Measurements from ENCODE around the gene NEUROD4. TPM values are rescaled to one million over a fixed set of nuclear protein-coding genes. Genes with fewer than 3 reads are reported as not detected.

NEUROD4 gene
- total RNA-seq, 4 donors from 2014 or later = not detected

DNA sequence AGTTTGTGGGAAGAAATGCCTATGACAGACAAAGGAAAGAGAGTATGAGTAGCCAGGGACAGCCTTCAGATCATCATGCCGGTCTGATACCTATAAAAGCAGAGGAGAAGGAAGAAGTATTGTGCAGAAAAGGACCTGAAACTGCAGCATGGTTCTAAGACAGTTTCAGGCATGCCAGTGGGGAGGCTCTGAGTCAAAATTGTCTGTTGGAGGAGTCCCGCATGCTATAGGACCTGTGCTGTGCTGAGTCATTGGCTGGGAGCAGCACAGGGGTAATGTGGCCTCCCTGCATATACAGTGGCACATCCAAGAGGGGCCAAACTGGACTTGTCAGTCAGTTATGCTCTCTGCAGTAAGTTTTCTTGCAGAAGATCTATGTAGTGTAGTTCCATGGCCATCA is 40.7 kb downstream of the NEUROD4 start:
- H3K27me3 ChIP-seq = no peaks in the 10 kb centered on the region
- TF ChIP-seq, protein P1, sequence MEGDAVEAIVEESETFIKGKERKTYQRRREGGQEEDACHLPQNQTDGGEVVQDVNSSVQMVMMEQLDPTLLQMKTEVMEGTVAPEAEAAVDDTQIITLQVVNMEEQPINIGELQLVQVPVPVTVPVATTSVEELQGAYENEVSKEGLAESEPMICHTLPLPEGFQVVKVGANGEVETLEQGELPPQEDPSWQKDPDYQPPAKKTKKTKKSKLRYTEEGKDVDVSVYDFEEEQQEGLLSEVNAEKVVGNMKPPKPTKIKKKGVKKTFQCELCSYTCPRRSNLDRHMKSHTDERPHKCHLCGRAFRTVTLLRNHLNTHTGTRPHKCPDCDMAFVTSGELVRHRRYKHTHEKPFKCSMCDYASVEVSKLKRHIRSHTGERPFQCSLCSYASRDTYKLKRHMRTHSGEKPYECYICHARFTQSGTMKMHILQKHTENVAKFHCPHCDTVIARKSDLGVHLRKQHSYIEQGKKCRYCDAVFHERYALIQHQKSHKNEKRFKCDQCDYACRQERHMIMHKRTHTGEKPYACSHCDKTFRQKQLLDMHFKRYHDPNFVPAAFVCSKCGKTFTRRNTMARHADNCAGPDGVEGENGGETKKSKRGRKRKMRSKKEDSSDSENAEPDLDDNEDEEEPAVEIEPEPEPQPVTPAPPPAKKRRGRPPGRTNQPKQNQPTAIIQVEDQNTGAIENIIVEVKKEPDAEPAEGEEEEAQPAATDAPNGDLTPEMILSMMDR (IDR thresholded peaks at IDR 0.05) = no peak
- TF ChIP-seq EP300 (IDR thresholded peaks at IDR 0.05) (no peak), POLR2A (IDR thresholded peaks at IDR 0.05) (no peak)
- WGBS, 2 donors = 55 to 75% methylated on average over 2 of the region's 2 CpGs

DNA sequence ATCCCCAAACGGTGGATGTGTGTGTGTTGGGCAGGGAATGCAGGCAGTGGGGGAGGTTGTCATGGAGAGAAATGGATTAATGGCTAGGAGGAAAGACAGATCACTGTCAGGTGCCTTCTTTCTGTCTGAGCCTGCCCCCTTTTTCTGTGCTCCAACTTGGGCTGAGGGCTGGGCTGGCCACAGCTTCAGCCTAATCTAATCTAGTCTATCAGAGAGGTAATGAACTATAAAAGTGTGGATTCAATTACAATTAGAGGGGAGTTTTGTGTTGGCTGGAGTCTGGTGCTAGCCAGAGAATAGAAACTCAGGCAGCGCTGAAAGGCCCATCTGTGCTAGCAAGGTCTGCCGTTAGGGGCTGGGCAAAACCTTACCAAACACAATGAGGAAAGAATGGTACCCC is 41.2 kb downstream of the NEUROD4 start:
- no peaks in the 10 kb centered on the region for H3K9me3 ChIP-seq
- no peak overlapping the region for H3K27ac ChIP-seq
- no peak for DNase-seq (ENCODE audit: low spot score in 2 of 2)
- no peak overlapping the region for H3K4me3 ChIP-seq
- no peaks in the 10 kb centered on the region for H3K36me3 ChIP-seq
- WGBS, 2 donors = 46 to 49% methylated on average over 3 of the region's 3 CpGs
- H3K4me1 ChIP-seq = no peaks in the 10 kb centered on the region
- no peak for TF ChIP-seq POLR2A (IDR thresholded peaks at IDR 0.05)
- no peak for TF ChIP-seq EP300 (IDR thresholded peaks at IDR 0.05)
- TF ChIP-seq, protein P1 (IDR thresholded peaks at IDR 0.05) = no peak
- no peaks in the 10 kb centered on the region for H3K27me3 ChIP-seq

More for the DNA sequence above, 40.7 kb downstream of the NEUROD4 start:
- Histone ChIP-seq H3K36me3 (no peaks in the 10 kb centered on the region), H3K4me3 (no peak overlapping the region), H3K27ac (no peak overlapping the region), H3K4me1 (no peaks in the 10 kb centered on the region), H3K9me3 (no peaks in the 10 kb centered on the region)
- DNase-seq (ENCODE audit: low spot score in 2 of 2) = no peak

DNA sequence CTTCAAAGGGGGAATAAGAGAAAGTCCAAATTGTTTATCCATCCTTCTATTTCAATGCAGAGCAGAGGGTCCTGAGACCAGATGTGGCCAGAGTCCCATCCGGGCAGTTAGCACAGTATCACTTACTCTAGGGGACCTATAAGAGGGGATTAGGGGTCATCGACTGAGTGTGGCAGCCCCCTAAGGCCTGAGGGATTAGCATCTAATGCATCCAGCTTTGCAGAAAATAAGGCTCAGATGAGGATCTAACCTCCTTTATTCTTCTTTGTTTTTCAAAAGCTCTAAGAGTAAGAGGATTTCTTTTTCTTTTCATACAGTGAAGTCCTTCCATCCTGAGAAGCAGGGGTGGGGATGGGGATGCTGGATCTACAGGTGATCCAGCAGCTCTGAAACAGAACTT is 43.5 kb downstream of the NEUROD4 start:
- H3K27ac ChIP-seq = no peak overlapping the region
- H3K9me3 ChIP-seq = no peaks in the 10 kb centered on the region
- H3K36me3 ChIP-seq = no peaks in the 10 kb centered on the region
- no peak for DNase-seq (ENCODE audit: low spot score in 2 of 2)
- TF ChIP-seq, protein P1 (IDR thresholded peaks at IDR 0.05) = no peak
- TF ChIP-seq EP300 (IDR thresholded peaks at IDR 0.05) (no peak), POLR2A (IDR thresholded peaks at IDR 0.05) (no peak)
- no peak overlapping the region for H3K4me3 ChIP-seq
- 51 to 59% methylated on average over 2 of the region's 2 CpGs for WGBS, 2 donors
- no peaks in the 10 kb centered on the region for H3K27me3 ChIP-seq
- no peaks in the 10 kb centered on the region for H3K4me1 ChIP-seq

DNA sequence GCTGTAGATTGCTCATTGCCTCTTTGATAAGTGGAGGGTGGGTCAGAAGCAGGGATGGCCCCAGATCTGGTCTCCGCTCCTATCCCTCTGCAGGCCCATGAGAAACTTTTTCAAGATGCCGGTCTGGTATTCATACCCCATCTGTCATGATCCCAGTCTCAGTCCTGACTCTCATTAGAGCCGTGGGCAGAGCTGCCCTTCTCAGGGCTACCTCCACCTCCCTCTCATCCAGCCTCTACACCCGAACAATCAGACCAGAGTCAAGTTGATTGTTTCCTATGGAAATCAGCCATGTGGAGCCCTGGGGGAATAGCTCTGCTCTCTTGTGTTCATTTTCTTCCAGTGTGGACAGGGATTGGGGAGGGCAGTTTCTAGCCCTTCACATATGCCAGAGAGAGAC is 45.8 kb downstream of the NEUROD4 start:
- TF ChIP-seq EP300 (IDR thresholded peaks at IDR 0.05) (no peak), POLR2A (IDR thresholded peaks at IDR 0.05) (no peak)
- TF ChIP-seq, protein P1 (IDR thresholded peaks at IDR 0.05) = no peak
- no peaks in the 10 kb centered on the region for H3K27me3 ChIP-seq

DNA sequence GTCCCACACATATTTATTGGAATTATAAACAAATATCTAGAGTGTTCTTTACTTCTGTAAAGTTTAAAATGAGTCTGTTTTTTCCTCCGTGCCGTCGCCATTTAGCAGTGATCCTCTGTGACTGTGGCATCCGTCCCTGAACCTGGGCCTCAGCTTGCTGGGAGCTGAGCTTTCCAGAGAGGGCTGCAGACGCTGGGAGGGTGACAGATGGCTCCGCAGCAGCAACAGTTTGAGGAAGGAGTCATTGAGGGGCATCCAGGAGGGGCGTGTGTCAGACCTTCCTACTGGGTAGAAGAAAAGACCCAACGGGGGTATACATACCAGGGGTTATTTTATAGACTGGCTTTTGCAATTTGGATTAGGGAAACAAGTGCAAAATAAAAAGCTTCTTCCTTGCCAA is 47.9 kb downstream of the NEUROD4 start:
- H3K9me3 ChIP-seq = no peaks in the 10 kb centered on the region
- no peak overlapping the region for H3K4me3 ChIP-seq
- no peaks in the 10 kb centered on the region for H3K36me3 ChIP-seq
- no peak overlapping the region for H3K27ac ChIP-seq
- no peak for DNase-seq (ENCODE audit: low spot score in 2 of 2)
- no peaks in the 10 kb centered on the region for H3K27me3 ChIP-seq
- no peaks in the 10 kb centered on the region for H3K4me1 ChIP-seq
- 61 to 68% methylated on average over 8 of the region's 8 CpGs for WGBS, 2 donors
- no peak for TF ChIP-seq EP300 (IDR thresholded peaks at IDR 0.05)
- TF ChIP-seq, protein P1 (IDR thresholded peaks at IDR 0.05) = no peak
- TF ChIP-seq POLR2A (IDR thresholded peaks at IDR 0.05) = no peak

More for the DNA sequence above, 45.8 kb downstream of the NEUROD4 start:
- no peaks in the 10 kb centered on the region for H3K36me3 ChIP-seq
- no peak overlapping the region for H3K4me3 ChIP-seq
- H3K9me3 ChIP-seq = no peaks in the 10 kb centered on the region
- no peaks in the 10 kb centered on the region for H3K4me1 ChIP-seq
- no peak overlapping the region for H3K27ac ChIP-seq
- no peak for DNase-seq (ENCODE audit: low spot score in 2 of 2)
- whole genome bisulfite sequencing, 2 donors = 58 to 68% methylated on average over 4 of the region's 4 CpGs

All from tibial nerve (tissue), 4 donors.